ENCODE measurements around the gene SLC39A7. TPM values are rescaled to one million over a fixed set of nuclear protein-coding genes. Genes with fewer than 3 reads are reported as not detected.

The SLC39A7 gene
- total and polyA plus RNA-seq, 2 of the 13 experiments (the other 11 are each of a cell fraction or from before 2014, with no cell fraction given): 142 to 229 TPM

DNA sequence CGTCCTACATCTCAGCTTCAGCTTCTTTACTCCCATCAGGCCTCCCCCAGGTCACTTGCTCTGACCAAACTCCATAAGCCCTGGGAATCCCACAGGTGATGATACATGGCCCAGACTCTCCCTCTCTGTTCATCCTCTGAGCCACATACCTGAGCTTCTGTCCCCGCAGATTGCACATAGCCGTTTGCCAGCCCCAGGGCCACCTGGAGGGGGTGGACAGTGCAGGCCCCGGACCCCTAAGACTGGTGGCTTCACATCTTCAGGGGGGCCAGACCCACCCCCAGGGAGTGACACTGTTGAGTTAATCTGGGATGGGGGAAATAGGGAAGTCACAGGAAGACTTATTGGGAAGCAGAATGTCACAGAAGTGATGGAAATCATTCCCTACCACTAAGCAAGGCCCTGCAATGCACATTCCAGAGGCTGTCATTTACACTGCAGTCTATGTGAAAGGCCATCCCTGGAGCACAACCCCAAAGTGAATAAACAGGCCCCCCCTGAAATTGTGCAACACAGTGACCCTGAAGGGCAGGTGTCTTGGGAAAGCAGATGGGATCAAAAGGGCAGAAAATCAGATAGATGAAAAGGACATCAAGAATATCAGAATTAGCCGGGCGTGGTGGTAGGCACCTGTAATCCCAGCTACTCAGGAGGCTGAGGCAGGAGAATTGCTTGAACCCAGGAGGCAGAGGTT, 2.4 kb upstream of the SLC39A7 start (continued):
- TF ChIP-seq, protein P1, sequence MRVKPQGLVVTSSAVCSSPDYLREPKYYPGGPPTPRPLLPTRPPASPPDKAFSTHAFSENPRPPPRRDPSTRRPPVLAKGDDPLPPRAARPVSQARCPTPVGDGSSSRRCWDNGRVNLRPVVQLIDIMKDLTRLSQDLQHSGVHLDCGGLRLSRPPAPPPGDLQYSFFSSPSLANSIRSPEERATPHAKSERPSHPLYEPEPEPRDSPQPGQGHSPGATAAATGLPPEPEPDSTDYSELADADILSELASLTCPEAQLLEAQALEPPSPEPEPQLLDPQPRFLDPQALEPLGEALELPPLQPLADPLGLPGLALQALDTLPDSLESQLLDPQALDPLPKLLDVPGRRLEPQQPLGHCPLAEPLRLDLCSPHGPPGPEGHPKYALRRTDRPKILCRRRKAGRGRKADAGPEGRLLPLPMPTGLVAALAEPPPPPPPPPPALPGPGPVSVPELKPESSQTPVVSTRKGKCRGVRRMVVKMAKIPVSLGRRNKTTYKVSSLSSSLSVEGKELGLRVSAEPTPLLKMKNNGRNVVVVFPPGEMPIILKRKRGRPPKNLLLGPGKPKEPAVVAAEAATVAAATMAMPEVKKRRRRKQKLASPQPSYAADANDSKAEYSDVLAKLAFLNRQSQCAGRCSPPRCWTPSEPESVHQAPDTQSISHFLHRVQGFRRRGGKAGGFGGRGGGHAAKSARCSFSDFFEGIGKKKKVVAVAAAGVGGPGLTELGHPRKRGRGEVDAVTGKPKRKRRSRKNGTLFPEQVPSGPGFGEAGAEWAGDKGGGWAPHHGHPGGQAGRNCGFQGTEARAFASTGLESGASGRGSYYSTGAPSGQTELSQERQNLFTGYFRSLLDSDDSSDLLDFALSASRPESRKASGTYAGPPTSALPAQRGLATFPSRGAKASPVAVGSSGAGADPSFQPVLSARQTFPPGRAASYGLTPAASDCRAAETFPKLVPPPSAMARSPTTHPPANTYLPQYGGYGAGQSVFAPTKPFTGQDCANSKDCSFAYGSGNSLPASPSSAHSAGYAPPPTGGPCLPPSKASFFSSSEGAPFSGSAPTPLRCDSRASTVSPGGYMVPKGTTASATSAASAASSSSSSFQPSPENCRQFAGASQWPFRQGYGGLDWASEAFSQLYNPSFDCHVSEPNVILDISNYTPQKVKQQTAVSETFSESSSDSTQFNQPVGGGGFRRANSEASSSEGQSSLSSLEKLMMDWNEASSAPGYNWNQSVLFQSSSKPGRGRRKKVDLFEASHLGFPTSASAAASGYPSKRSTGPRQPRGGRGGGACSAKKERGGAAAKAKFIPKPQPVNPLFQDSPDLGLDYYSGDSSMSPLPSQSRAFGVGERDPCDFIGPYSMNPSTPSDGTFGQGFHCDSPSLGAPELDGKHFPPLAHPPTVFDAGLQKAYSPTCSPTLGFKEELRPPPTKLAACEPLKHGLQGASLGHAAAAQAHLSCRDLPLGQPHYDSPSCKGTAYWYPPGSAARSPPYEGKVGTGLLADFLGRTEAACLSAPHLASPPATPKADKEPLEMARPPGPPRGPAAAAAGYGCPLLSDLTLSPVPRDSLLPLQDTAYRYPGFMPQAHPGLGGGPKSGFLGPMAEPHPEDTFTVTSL (CRISPR knock-in tag; IDR thresholded peaks at IDR 0.05; ENCODE audit: borderline replicate concordance): peak; percentile 75; the same call in 1 of the 2 replicates
- TF ChIP-seq SRSF1 (optimal IDR thresholded peaks at IDR 0.05; ENCODE audit: low read depth, low read length) (no peak), KDM3A (CRISPR knock-in tag; IDR thresholded peaks at IDR 0.05; ENCODE audit: low read depth) (peak; percentile 81; the same call in 1 of the 2 replicates), ERF (CRISPR knock-in tag; IDR thresholded peaks at IDR 0.05) (peak; percentile 92; the same call in 1 of the 2 replicates), ZSCAN9 (CRISPR knock-in tag; IDR thresholded peaks at IDR 0.05; ENCODE audit: borderline replicate concordance) (peak; percentile 88; the same call in 1 of the 2 replicates), RNF2 (conservative IDR thresholded peaks at IDR 0.05; ENCODE audit: low read depth) (no peak), SP140L (CRISPR knock-in tag; IDR thresholded peaks at IDR 0.05; ENCODE audit: borderline replicate concordance) (no peak), KDM4B (CRISPR knock-in tag; IDR thresholded peaks at IDR 0.05) (peak; percentile 83), NR1H2 (CRISPR knock-in tag; IDR thresholded peaks at IDR 0.05; ENCODE audit: borderline replicate concordance, low read depth) (no peak), ZBTB21 (CRISPR knock-in tag; IDR thresholded peaks at IDR 0.05) (no peak), ZNF781 (CRISPR knock-in tag; IDR thresholded peaks at IDR 0.05; ENCODE audit: borderline replicate concordance, not compliant biosample characterization) (peak; percentile 16), ZKSCAN8 (CRISPR knock-in tag; IDR thresholded peaks at IDR 0.05; ENCODE audit: borderline replicate concordance) (peak; percentile 92)
- TF ChIP-seq, protein P2, sequence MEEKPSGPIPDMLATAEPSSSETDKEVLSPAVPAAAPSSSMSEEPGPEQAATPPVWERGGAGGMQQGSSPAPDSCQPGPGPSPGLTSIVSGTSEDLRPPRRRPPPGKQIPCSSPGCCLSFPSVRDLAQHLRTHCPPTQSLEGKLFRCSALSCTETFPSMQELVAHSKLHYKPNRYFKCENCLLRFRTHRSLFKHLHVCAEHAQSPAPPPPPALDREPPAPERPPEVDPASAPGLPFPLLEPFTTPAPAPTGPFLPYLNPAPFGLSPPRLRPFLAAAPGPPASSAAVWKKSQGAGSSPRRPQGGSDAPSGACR (CRISPR knock-in tag; IDR thresholded peaks at IDR 0.05): peak; percentile 93; the same call in 1 of the 2 replicates
- TF ChIP-seq, protein P3, sequence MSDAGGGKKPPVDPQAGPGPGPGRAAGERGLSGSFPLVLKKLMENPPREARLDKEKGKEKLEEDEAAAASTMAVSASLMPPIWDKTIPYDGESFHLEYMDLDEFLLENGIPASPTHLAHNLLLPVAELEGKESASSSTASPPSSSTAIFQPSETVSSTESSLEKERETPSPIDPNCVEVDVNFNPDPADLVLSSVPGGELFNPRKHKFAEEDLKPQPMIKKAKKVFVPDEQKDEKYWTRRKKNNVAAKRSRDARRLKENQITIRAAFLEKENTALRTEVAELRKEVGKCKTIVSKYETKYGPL (CRISPR knock-in tag; IDR thresholded peaks at IDR 0.05): 0 out of 2 replicates have a peak, but pooled peaks have one; percentile 40
- TF ChIP-seq, protein P4, sequence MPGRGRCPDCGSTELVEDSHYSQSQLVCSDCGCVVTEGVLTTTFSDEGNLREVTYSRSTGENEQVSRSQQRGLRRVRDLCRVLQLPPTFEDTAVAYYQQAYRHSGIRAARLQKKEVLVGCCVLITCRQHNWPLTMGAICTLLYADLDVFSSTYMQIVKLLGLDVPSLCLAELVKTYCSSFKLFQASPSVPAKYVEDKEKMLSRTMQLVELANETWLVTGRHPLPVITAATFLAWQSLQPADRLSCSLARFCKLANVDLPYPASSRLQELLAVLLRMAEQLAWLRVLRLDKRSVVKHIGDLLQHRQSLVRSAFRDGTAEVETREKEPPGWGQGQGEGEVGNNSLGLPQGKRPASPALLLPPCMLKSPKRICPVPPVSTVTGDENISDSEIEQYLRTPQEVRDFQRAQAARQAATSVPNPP (CRISPR knock-in tag; IDR thresholded peaks at IDR 0.05): no peak
- TF ChIP-seq, protein P5, sequence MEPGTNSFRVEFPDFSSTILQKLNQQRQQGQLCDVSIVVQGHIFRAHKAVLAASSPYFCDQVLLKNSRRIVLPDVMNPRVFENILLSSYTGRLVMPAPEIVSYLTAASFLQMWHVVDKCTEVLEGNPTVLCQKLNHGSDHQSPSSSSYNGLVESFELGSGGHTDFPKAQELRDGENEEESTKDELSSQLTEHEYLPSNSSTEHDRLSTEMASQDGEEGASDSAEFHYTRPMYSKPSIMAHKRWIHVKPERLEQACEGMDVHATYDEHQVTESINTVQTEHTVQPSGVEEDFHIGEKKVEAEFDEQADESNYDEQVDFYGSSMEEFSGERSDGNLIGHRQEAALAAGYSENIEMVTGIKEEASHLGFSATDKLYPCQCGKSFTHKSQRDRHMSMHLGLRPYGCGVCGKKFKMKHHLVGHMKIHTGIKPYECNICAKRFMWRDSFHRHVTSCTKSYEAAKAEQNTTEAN (CRISPR knock-in tag; conservative IDR thresholded peaks at IDR 0.05): peak; percentile 87
- TF ChIP-seq, protein P6, sequence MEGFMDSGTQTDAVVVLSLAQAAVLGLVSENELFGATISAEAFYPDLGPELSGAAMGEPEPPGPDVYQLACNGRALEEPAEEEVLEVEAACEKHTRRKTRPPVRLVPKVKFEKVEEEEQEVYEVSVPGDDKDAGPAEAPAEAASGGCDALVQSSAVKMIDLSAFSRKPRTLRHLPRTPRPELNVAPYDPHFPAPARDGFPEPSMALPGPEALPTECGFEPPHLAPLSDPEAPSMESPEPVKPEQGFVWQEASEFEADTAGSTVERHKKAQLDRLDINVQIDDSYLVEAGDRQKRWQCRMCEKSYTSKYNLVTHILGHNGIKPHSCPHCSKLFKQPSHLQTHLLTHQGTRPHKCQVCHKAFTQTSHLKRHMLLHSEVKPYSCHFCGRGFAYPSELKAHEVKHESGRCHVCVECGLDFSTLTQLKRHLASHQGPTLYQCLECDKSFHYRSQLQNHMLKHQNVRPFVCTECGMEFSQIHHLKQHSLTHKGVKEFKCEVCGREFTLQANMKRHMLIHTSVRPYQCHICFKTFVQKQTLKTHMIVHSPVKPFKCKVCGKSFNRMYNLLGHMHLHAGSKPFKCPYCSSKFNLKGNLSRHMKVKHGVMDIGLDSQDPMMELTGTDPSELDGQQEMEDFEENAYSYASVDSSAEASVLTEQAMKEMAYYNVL (CRISPR knock-in tag; IDR thresholded peaks at IDR 0.05; ENCODE audit: borderline replicate concordance): peak; percentile 93
